Vagina (tissue), 2 donors: ENCODE measurements around the gene SSR2. TPM values are rescaled to one million over a fixed set of nuclear protein-coding genes. Genes with fewer than 3 reads are reported as not detected.
"Not testable (repeated sequence)": the region's sequence is repeated elsewhere in the genome, so short reads cannot be mapped to it uniquely, and the experiment has no call there.

ENCODE experiments used
- DNase-seq, 2 donors: peaks; one replicate each; pipeline ENCODE4 v3.0.0-alpha.2; 2017; ENCODE audit errors: extremely low spot score in 2 of 2
- H3K27ac ChIP-seq: fragments of 200-600 bp; sonication (generic); one replicate; pipeline ENCODE4 v1.5.1; 2019
- H3K27me3 ChIP-seq: fragments of 200-600 bp; sonication (generic); one replicate; pipeline ENCODE4 v1.5.1; 2019
- H3K36me3 ChIP-seq, 2 donors: fragments of 200-600 bp; sonication (generic); one replicate each; pipeline ENCODE4 v1.5.1; 2017 to 2019
- H3K4me1 ChIP-seq: fragments of 200-600 bp; sonication (generic); one replicate; pipeline ENCODE4 v1.5.1; 2019
- H3K4me3 ChIP-seq, 2 donors: fragments of 200-600 bp; sonication (generic); 1 replicate in 1 of 2; 2 replicates in 1 of 2; pipeline ENCODE4 v1.5.1; 2016 to 2019
- H3K9me3 ChIP-seq: fragments of 200-600 bp; sonication (generic); one replicate; pipeline ENCODE4 v1.5.1; 2019
- CTCF ChIP-seq, 3 experiments: fragments of 450-650 bp in 2 of 3; fragments of 200-600 bp in 1 of 3; sonication (generic) in 1 of 3; IDR thresholded peaks; one replicate each; pipeline ENCODE4 v1.5.1; 2017 to 2019; ENCODE audit warnings: antibody characterized with exemption in 3 of 3, mild to moderate bottlenecking in 2 of 3, moderate library complexity in 2 of 3
- POLR2A ChIP-seq, 2 donors: fragments of 450-650 bp; IDR thresholded peaks; one replicate each; pipeline ENCODE4 v1.6.1; 2017; ENCODE audit warnings: antibody characterized with exemption in 2 of 2, mild to moderate bottlenecking in 2 of 2, moderate library complexity in 2 of 2
- POLR2AphosphoS5 ChIP-seq, 2 donors: sonication (generic); formaldehyde crosslinking; IDR thresholded peaks; one replicate each; pipeline ENCODE4 v1.9.0; 2017; ENCODE audit warnings: antibody characterized with exemption in 2 of 2, mild to moderate bottlenecking in 2 of 2, low read depth in 1 of 2; ENCODE audit not compliant: insufficient read depth in 1 of 2
- intact Hi-C: fragments of 100-400 bp; cut with DNase I; formaldehyde crosslinking; loops from one replicate; pipeline ENCODE4 v1.15.1; 2023
- total RNA-seq: library from RNA; depleted of rRNA; stranded (reverse); fragments of >200 nt; gene quantifications from one replicate; pipeline ENCODE4 v1.2.3, GENCODE V29; 2016

The SSR2 gene
- total RNA-seq, 1 donor from 2014 or later, result 187 TPM

DNA sequence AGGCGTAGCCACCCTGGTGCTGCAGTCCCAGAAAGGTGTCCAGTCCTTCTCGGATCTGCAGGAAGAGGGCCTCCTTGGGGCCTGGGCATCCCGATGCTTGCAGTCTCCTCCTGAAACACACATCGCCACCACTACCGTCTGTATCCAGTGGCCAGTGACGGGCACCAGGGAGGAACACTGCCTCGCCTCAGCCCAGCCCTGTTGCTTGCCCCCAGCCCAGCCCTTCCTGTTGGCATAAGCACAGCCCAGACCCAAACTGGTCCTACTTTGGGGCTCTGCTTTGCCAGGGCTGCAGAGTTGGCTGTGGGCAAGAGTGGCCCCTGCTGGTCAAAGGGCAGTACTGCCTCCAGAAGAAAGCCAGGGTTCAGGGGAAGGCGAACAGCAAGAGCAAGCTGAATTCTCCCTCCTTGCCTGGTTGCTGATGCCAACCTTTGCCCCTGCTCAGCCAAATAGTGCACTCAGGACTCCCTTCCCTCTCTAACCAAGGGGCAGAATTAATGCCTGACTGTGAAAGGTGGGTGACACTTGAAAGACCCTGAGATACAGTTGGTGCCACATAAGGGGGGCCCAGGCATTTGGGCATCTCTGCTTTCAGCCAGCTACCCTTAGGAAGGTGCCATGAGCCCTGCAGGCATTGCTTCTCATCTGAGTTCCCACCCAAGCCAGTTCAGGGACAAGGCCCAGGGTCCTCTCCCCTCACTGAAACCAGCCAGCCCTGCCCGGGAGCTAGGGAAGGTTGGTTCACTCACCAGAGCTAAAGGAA, 31.3 kb downstream of the SSR2 start:
- no peaks in the 10 kb centered on the region for H3K9me3 ChIP-seq
- peaks cover 1% of the 10 kb centered on the region for H3K4me1 ChIP-seq
- H3K4me3 ChIP-seq, result peak overlapping the region; percentile 35 to 40
- no peaks in the 10 kb centered on the region for H3K36me3 ChIP-seq
- peak overlapping the region; percentile 73 for H3K27ac ChIP-seq
- TF ChIP-seq CTCF (IDR thresholded peaks at IDR 0.05) (peak; percentile 96 to 99 (median 98)), POLR2AphosphoS5 (IDR thresholded peaks at IDR 0.05; ENCODE audit: insufficient read depth in 1 of 2, low read depth in 1 of 2) (peak; percentile 17 to 69), POLR2A (IDR thresholded peaks at IDR 0.05) (no peak)
- intact Hi-C loops, result no loop called here
- no peaks in the 10 kb centered on the region for H3K27me3 ChIP-seq
- DNase-seq, result no peak

- not testable (repeated sequence) for H3K27me3 ChIP-seq, H3K36me3 ChIP-seq, H3K9me3 ChIP-seq, H3K4me3 ChIP-seq, DNase-seq
- intact Hi-C loops, result loop anchor here (5.0 kb wide), 1 partner anchor 43 kb away; the partner anchor contains the start of gene RXFP4
- H3K27ac ChIP-seq, result peak overlapping the region; percentile 95
- H3K4me1 ChIP-seq, result peaks cover 44% of the 10 kb centered on the region
These were observed 35.7 kb downstream of the SSR2 start for GRCh38 chr1:155984903-155985645.

- H3K4me3 ChIP-seq, result no peak overlapping the region
- H3K27me3 ChIP-seq, result no peaks in the 10 kb centered on the region
- H3K36me3 ChIP-seq, result no peaks in the 10 kb centered on the region
- H3K4me1 ChIP-seq, result peaks cover 52% of the 10 kb centered on the region
- no peak for TF ChIP-seq CTCF (IDR thresholded peaks at IDR 0.05)
- no peak for TF ChIP-seq POLR2A (IDR thresholded peaks at IDR 0.05)
- TF ChIP-seq POLR2AphosphoS5 (IDR thresholded peaks at IDR 0.05; ENCODE audit: insufficient read depth in 1 of 2, low read depth in 1 of 2), result no peak
- no peak for DNase-seq
- intact Hi-C loops, result loop anchor here (5.0 kb wide), 1 partner anchor 42 kb away; the partner anchor contains the start of gene RXFP4
- no peaks in the 10 kb centered on the region for H3K9me3 ChIP-seq
- peak overlapping the region; percentile 95 for H3K27ac ChIP-seq
These were observed 36.4 kb downstream of the SSR2 start for GRCh38 chr1:155984341-155984740.

DNA sequence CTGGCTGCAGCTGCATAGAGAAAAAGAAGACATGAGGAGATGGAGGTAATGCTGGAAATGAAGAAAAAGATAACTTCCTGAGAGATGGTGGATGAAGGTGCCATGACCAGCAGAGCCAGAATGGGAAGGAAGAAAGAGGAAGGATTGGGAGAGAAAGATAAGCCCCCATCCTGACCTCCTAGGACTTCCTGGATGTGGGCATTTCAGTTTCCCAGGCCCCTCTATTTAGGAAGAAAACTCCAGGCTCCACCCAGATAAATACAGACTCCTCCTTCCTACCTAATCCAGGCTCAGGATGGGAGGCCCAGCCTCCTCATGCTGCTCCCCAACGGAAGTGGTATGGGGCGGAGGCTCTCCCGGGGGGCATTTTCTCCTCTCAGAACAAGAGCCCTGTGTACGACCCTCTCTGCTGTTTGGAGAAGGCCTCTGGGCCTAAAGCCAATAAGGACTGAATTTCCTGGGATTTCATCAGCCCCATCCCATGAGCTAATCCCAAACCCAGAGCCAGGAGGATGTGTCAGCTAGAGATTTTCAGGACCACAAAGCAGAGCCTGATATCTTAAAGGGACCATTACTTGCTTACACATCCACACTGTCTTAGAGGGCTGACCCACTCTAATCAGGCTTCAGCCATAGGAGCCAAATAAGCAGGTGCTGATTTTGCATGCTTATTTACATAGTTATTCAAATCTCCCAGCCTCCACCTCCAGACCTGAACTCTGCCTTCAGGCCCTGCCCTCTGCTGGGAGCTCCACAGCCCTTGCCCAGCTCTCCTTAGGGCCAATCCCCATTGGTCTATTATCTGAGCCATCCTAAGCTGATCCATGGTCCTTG, 37.3 kb downstream of the SSR2 start:
- peaks cover 59% of the 10 kb centered on the region for H3K4me1 ChIP-seq
- H3K4me3 ChIP-seq, result peak overlapping the region; percentile 32 to 36
- TF ChIP-seq POLR2AphosphoS5 (IDR thresholded peaks at IDR 0.05; ENCODE audit: insufficient read depth in 1 of 2, low read depth in 1 of 2) (peak; percentile 48 to 62), POLR2A (IDR thresholded peaks at IDR 0.05) (no peak), CTCF (IDR thresholded peaks at IDR 0.05) (no peak)
- H3K9me3 ChIP-seq, result no peaks in the 10 kb centered on the region
- no peaks in the 10 kb centered on the region for H3K36me3 ChIP-seq
- intact Hi-C loops, result loop anchor here (5.0 kb wide), 1 partner anchor 41 kb away; the partner anchor contains the start of gene RXFP4
- peak overlapping the region; percentile 95 for H3K27ac ChIP-seq
- no peaks in the 10 kb centered on the region for H3K27me3 ChIP-seq
- DNase-seq, result no peak

- H3K27ac ChIP-seq, result peak overlapping the region; percentile 95
- no peaks in the 10 kb centered on the region for H3K9me3 ChIP-seq
- H3K4me1 ChIP-seq, result peaks cover 65% of the 10 kb centered on the region
- peak overlapping the region; percentile 26 to 36 for H3K4me3 ChIP-seq
- TF ChIP-seq POLR2A (IDR thresholded peaks at IDR 0.05), result no peak
- TF ChIP-seq POLR2AphosphoS5 (IDR thresholded peaks at IDR 0.05; ENCODE audit: insufficient read depth in 1 of 2, low read depth in 1 of 2), result no peak
- TF ChIP-seq CTCF (IDR thresholded peaks at IDR 0.05), result no peak
- intact Hi-C loops, result loop anchor here (5.0 kb wide), 1 partner anchor 40 kb away; the partner anchor contains the start of gene RXFP4
- H3K36me3 ChIP-seq, result no peaks in the 10 kb centered on the region
- H3K27me3 ChIP-seq, result no peaks in the 10 kb centered on the region
- no peak for DNase-seq
These were observed 38.6 kb downstream of the SSR2 start for GRCh38 chr1:155982106-155982505.
